ENCODE measurements around the gene ATP13A4.

GRCh38 chr3:193563426-193563825 lies 8.7 kb upstream of the ATP13A4 start:
- TF ChIP-seq CTCF (IDR thresholded peaks at IDR 0.05) (no peak), EP300 (IDR thresholded peaks at IDR 0.05) (no peak), POLR2A (IDR thresholded peaks at IDR 0.05; ENCODE audit: low read depth) (no peak), POLR2AphosphoS5 (IDR thresholded peaks at IDR 0.05) (no peak)
